Caco-2 (cell line): ENCODE measurements around the gene FHOD1. TPM values are rescaled to one million over a fixed set of nuclear protein-coding genes. Genes with fewer than 3 reads are reported as not detected.

Source experiments
- BruUV-seq: library from RNA; stranded (reverse); fragments of 400-500 nt; replicated peaks from 2 replicates; lab custom pipeline; 2021; lab: Mats Ljungman, UMichigan
- CTCF ChIA-PET: fragments of 300-600 bp; sonication (Branson Sonifier 250); formaldehyde crosslinking; loops from one replicate; lab custom pipeline; 2022; ENCODE audit warnings: antibody characterized with exemption; lab: Charles Lee
- POLR2A ChIA-PET: fragments of 300-600 bp; sonication (Branson Sonifier 250); formaldehyde crosslinking; loops from one replicate; lab custom pipeline; 2022; ENCODE audit warnings: antibody characterized with exemption; lab: Charles Lee
- DNase-seq, 2 experiments: peaks; one replicate each; pipeline versions ENCODE4 v3.0.0 to v3.0.0-alpha.2; 2020 to 2022
- H3K27me3 ChIP-seq: replicated peaks from 2 replicates; pipeline ENCODE4 v1.6.0; 2011; ENCODE audit warnings: low read length; ENCODE audit not compliant: control insufficient read depth, insufficient read depth
- H3K36me3 ChIP-seq: 2 replicates; pipeline ENCODE4 v1.5.1; 2011; ENCODE audit warnings: low read length; ENCODE audit not compliant: control insufficient read depth, insufficient read depth
- H3K4me1 ChIP-seq: fragments of 250-450 bp; sonication (Bioruptor Pico); 2 replicates; pipeline ENCODE4 v1.5.1; 2020; ENCODE audit warnings: mild to moderate bottlenecking
- H3K4me3 ChIP-seq: 2 replicates; pipeline ENCODE4 v1.5.1; 2011; ENCODE audit warnings: low read depth, mild to moderate bottlenecking, control low read depth, low read length
- H3K9me3 ChIP-seq: fragments of 250-450 bp; sonication (Bioruptor Pico); 2 replicates; pipeline ENCODE4 v1.5.1; 2020; ENCODE audit warnings: mild to moderate bottlenecking, moderate library complexity
- H3K27ac Mint-ChIP-seq: one replicate; pipeline ENCODE4 v1.8.0; 2022; ENCODE audit warnings: mixed read lengths; ENCODE audit not compliant: unreplicated experiment
- H3K27me3 Mint-ChIP-seq: one replicate; pipeline ENCODE4 v1.8.0; 2022; ENCODE audit warnings: mixed read lengths; ENCODE audit not compliant: insufficient read depth, unreplicated experiment
- H3K36me3 Mint-ChIP-seq: one replicate; pipeline ENCODE4 v1.8.0; 2022; ENCODE audit warnings: mild to moderate bottlenecking, mixed read lengths; ENCODE audit not compliant: insufficient read depth, unreplicated experiment
- H3K4me1 Mint-ChIP-seq: one replicate; pipeline ENCODE4 v1.8.0; 2022; ENCODE audit warnings: low read depth, mixed read lengths; ENCODE audit not compliant: unreplicated experiment
- H3K4me3 Mint-ChIP-seq: one replicate; pipeline ENCODE4 v1.8.0; 2022; ENCODE audit warnings: mild to moderate bottlenecking, moderate library complexity, mixed read lengths; ENCODE audit not compliant: unreplicated experiment
- H3K9me3 Mint-ChIP-seq: one replicate; pipeline ENCODE4 v1.8.0; 2022; ENCODE audit warnings: mixed read lengths; ENCODE audit not compliant: unreplicated experiment
- intact Hi-C: fragments of 100-400 bp; cut with micrococcal nuclease; formaldehyde crosslinking; loops from one replicate; pipeline ENCODE4 v1.10.0; 2022; ENCODE audit not compliant: unreplicated experiment
- total RNA-seq: library from RNA; stranded (reverse); gene quantifications from 2 replicates; pipeline ENCODE4 v1.2.3, GENCODE V29; 2022
- TF ChIP-seq, protein P1 (sequence below), 2 experiments: fragments of 200-600 bp in 1 of 2; IDR thresholded peaks; 1 replicate in 1 of 2; 2 replicates in 1 of 2; pipeline versions ENCODE4 v1.5.1 to v1.8.0; 2011 to 2022; ENCODE audit warnings: antibody characterized with exemption in 1 of 2, control low read depth in 1 of 2, inconsistent platforms in 1 of 2, low read depth in 1 of 2, low read length in 1 of 2, mild to moderate bottlenecking in 1 of 2, moderate library complexity in 1 of 2; ENCODE audit not compliant: insufficient read depth in 1 of 2, severe bottlenecking in 1 of 2, unreplicated experiment in 1 of 2

The FHOD1 gene
- total RNA-seq, 1 experiment from 2014 or later = 69.0 TPM

DNA sequence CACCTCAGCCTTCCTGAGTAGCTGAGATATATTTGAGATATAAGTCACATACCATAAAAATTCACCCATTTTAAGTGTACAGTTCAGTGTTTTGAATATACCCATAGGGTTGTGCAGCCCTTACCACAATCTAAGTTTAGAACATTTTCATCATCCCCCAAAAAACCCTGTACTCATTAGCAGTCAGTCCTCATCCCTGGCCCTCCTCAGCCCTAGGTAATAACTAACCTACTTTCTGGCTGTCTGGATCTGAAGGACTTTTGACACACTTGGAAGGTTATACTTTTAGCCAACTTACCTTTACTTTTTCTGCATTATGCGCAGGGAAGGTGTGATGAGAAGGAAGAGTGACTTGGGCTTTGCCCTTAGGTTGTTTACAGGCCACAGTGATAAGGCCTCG lies 28.0 kb upstream of the FHOD1 start:
- POLR2A ChIA-PET = no interaction called here
- no peak overlapping the region for H3K4me3 ChIP-seq
- H3K9me3 ChIP-seq = no peaks in the 10 kb centered on the region
- H3K4me1 ChIP-seq = peaks cover 16% of the 10 kb centered on the region
- no peaks in the 10 kb centered on the region for H3K27me3 Mint-ChIP-seq
- intact Hi-C loops = loop anchor here (5.0 kb wide), 1 partner anchor 172 kb away; no protein-coding TSS in a partner anchor
- no TSS peak for BruUV-seq
- no peak for DNase-seq
- no peaks in the 10 kb centered on the region for H3K9me3 Mint-ChIP-seq
- no peaks in the 10 kb centered on the region for H3K36me3 Mint-ChIP-seq
- no peak overlapping the region for H3K4me3 Mint-ChIP-seq
- CTCF ChIA-PET = no interaction called here
- H3K27ac Mint-ChIP-seq = no peak overlapping the region
- H3K27me3 ChIP-seq = no peaks in the 10 kb centered on the region
- TF ChIP-seq, protein P1, sequence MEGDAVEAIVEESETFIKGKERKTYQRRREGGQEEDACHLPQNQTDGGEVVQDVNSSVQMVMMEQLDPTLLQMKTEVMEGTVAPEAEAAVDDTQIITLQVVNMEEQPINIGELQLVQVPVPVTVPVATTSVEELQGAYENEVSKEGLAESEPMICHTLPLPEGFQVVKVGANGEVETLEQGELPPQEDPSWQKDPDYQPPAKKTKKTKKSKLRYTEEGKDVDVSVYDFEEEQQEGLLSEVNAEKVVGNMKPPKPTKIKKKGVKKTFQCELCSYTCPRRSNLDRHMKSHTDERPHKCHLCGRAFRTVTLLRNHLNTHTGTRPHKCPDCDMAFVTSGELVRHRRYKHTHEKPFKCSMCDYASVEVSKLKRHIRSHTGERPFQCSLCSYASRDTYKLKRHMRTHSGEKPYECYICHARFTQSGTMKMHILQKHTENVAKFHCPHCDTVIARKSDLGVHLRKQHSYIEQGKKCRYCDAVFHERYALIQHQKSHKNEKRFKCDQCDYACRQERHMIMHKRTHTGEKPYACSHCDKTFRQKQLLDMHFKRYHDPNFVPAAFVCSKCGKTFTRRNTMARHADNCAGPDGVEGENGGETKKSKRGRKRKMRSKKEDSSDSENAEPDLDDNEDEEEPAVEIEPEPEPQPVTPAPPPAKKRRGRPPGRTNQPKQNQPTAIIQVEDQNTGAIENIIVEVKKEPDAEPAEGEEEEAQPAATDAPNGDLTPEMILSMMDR (IDR thresholded peaks at IDR 0.05; ENCODE audit: insufficient read depth in 1 of 2, low read depth in 1 of 2, low read length in 1 of 2, severe bottlenecking in 1 of 2, unreplicated experiment in 1 of 2) = no peak
- H3K36me3 ChIP-seq = no peaks in the 10 kb centered on the region; the same call in 1 of the 2 replicates
- H3K4me1 Mint-ChIP-seq = no peaks in the 10 kb centered on the region

DNA sequence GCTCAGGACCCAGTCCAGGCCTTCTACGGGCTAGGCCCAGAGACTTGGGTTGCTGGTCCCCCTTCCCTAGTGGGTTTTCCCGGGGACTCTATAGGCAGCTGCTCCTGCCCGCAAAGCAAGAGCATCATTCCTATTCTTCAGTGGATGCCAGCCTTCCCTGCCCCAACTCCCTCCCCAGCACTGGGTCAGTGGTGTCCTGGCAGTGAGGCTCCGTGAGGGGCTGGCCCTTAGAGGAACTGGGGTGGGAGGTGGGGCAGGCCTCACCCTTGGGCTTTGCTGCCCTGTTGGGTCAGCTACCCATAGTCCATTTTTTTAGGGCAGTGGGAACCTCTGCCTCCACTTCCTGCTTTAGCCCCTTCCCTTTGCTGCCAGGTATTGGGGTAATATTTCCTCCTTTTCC lies 24.2 kb upstream of the FHOD1 start:
- no peak overlapping the region for H3K4me3 Mint-ChIP-seq
- no peak for DNase-seq
- no TSS peak for BruUV-seq
- POLR2A ChIA-PET = interaction anchor here (0.5 kb wide), 1 partner anchor 54 kb away, joined by 3 read pairs; no protein-coding TSS in a partner anchor
- no peaks in the 10 kb centered on the region for H3K36me3 Mint-ChIP-seq
- H3K27ac Mint-ChIP-seq = no peak overlapping the region
- CTCF ChIA-PET = interaction anchor here (0.7 to 3.7 kb wide), 2 partner anchors 11 to 68 kb away, joined by 6 to 19 read pairs; no protein-coding TSS in a partner anchor
- Histone ChIP-seq H3K27me3 (no peaks in the 10 kb centered on the region), H3K4me3 (no peak overlapping the region), H3K36me3 (no peaks in the 10 kb centered on the region), H3K4me1 (peaks cover 15% of the 10 kb centered on the region), H3K9me3 (no peaks in the 10 kb centered on the region)
- intact Hi-C loops = no loop called here
- TF ChIP-seq, protein P1 (IDR thresholded peaks at IDR 0.05; ENCODE audit: insufficient read depth in 1 of 2, low read depth in 1 of 2, low read length in 1 of 2, severe bottlenecking in 1 of 2, unreplicated experiment in 1 of 2) = no peak
- H3K9me3 Mint-ChIP-seq = no peaks in the 10 kb centered on the region
- peaks cover 9% of the 10 kb centered on the region for H3K4me1 Mint-ChIP-seq
- no peaks in the 10 kb centered on the region for H3K27me3 Mint-ChIP-seq

GRCh38 chr16:67270931-67271338 lies 23.7 kb upstream of the FHOD1 start:
- Histone ChIP-seq H3K27me3 (no peaks in the 10 kb centered on the region), H3K9me3 (no peaks in the 10 kb centered on the region), H3K4me1 (peaks cover 15% of the 10 kb centered on the region), H3K36me3 (no peaks in the 10 kb centered on the region), H3K4me3 (no peak overlapping the region)
- CTCF ChIA-PET = interaction anchor here (0.7 to 3.7 kb wide), 2 partner anchors 11 to 68 kb away, joined by 6 to 19 read pairs; no protein-coding TSS in a partner anchor
- Mint-ChIP-seq H3K27ac (no peak overlapping the region), H3K4me1 (peaks cover 9% of the 10 kb centered on the region), H3K36me3 (no peaks in the 10 kb centered on the region), H3K27me3 (no peaks in the 10 kb centered on the region), H3K4me3 (no peak overlapping the region), H3K9me3 (no peaks in the 10 kb centered on the region)
- intact Hi-C loops = no loop called here
- TF ChIP-seq, protein P1 (IDR thresholded peaks at IDR 0.05; ENCODE audit: insufficient read depth in 1 of 2, low read depth in 1 of 2, low read length in 1 of 2, severe bottlenecking in 1 of 2, unreplicated experiment in 1 of 2) = no peak
- no peak for DNase-seq
- BruUV-seq = no TSS peak
- POLR2A ChIA-PET = interaction anchor here (0.5 kb wide), 1 partner anchor 24 kb away, joined by 6 read pairs; no protein-coding TSS in a partner anchor
